ENCODE data around the gene ARHGEF2. TPM values are rescaled to one million over a fixed set of nuclear protein-coding genes. Genes with fewer than 3 reads are reported as not detected.

Gene ARHGEF2
- total RNA-seq, 1 donor from 2014 or later: 169 TPM

DNA sequence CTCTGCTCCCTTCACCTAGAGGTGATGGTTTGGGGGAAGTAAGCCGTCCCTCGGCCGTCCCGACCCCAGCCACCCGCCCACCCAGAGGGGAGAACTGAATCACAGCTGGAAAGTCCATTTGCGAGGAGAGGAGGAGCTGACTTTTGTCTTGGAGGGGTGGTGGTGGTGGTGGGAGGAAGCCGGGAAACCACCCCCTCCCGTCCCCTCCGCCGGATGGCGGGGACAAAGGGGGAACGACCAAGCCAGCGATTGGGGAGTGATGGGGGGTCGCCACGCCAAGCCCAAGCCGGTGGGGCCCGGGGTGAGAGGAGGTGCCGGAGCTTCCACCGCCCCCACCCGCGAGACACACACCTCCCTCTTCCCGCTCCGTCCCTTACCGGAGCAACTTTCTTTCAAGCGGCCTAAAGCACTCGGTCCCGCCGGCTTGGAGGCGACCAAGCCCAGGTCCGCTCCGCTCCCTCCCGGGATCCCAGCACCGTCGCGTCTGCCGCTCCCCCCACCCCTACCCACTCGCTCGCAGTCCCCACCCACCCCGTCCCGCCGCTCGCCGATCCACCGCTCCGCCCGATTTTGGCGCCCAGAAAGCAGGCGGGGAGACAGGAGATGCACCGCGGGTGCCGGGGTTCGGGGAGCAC lies 540 bp downstream of the ARHGEF2 start:
- peak overlapping the region; percentile 72 to 89 for H3K4me3 ChIP-seq
- peaks cover 0 to 4% of the 10 kb centered on the region in 2 donors for H3K36me3 ChIP-seq
- intact Hi-C loops (cut with DNase I): no loop called here
- DNase-seq (ENCODE audit: low spot score in 2 of 2): peak in 1 of 2 donors; percentile 74
- peak overlapping the region; percentile 94 to 98 for H3K27ac ChIP-seq
- TF ChIP-seq, protein P1, sequence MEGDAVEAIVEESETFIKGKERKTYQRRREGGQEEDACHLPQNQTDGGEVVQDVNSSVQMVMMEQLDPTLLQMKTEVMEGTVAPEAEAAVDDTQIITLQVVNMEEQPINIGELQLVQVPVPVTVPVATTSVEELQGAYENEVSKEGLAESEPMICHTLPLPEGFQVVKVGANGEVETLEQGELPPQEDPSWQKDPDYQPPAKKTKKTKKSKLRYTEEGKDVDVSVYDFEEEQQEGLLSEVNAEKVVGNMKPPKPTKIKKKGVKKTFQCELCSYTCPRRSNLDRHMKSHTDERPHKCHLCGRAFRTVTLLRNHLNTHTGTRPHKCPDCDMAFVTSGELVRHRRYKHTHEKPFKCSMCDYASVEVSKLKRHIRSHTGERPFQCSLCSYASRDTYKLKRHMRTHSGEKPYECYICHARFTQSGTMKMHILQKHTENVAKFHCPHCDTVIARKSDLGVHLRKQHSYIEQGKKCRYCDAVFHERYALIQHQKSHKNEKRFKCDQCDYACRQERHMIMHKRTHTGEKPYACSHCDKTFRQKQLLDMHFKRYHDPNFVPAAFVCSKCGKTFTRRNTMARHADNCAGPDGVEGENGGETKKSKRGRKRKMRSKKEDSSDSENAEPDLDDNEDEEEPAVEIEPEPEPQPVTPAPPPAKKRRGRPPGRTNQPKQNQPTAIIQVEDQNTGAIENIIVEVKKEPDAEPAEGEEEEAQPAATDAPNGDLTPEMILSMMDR (IDR thresholded peaks at IDR 0.05): no peak
- no peaks in the 10 kb centered on the region for H3K27me3 ChIP-seq
- no peaks in the 10 kb centered on the region for H3K9me3 ChIP-seq
- peaks cover 36 to 56% of the 10 kb centered on the region in 2 donors for H3K4me1 ChIP-seq

- TF ChIP-seq, protein P1 (IDR thresholded peaks at IDR 0.05): no peak
- Histone ChIP-seq H3K4me3 (peak overlapping the region; percentile 72 to 89), H3K36me3 (peaks cover 0 to 2% of the 10 kb centered on the region in 2 donors), H3K9me3 (no peaks in the 10 kb centered on the region), H3K27me3 (no peaks in the 10 kb centered on the region), H3K4me1 (peaks cover 37 to 56% of the 10 kb centered on the region in 2 donors), H3K27ac (peak overlapping the region; percentile 94 to 98)
- intact Hi-C loops (cut with DNase I): no loop called here
- DNase-seq (ENCODE audit: low spot score in 2 of 2): no peak
Observed at GRCh38 chr1:155976913-155977689, 1.2 kb downstream of the ARHGEF2 start.

DNA sequence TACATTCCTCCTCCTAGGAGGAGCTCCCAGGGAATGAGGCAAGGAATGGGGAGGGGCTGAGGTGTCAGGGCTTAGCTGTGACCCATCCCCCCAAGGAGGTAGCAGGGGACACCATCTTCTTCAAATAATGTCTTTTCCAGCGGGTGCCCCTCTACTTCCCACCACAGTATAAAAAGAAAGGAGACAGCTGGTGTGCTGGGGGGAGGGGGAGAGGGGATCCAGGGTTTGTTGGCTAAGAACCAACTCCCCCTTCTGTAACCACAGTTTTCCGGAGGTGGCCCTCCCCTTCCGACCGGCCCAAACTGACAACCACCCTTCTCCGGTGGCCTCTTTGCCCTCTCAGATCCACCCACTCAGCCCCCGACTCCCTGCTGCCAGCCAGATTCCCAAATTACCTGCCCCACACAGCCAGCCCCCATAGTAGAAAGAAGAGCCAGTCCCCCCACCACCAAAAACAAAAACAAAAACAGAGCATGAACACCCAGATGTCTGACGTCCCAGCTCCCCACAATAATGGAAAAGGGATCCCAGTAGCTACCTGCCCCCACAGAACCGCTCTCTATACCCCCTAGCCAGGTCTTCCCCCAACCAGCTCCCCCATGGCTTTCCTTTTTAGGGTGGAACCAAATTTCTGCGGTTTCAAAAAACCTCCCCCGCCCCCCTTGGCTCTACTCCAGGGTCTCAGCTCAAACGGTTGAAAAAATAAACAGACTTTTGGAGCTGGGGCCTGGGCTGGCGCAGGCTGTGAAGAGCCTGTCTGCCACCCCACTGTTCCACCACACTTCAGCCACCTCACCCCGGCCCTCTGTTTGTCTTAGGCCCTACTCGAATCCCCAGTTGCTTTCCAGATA lies 2.1 kb downstream of the ARHGEF2 start:
- H3K9me3 ChIP-seq: no peaks in the 10 kb centered on the region
- peak in 1 of 2 donors; percentile 88 for DNase-seq (ENCODE audit: low spot score in 2 of 2)
- peak overlapping the region; percentile 94 to 98 for H3K27ac ChIP-seq
- peak overlapping the region; percentile 72 to 89 for H3K4me3 ChIP-seq
- H3K36me3 ChIP-seq: no peaks in the 10 kb centered on the region
- intact Hi-C loops (cut with DNase I): no loop called here
- H3K4me1 ChIP-seq: peaks cover 38 to 56% of the 10 kb centered on the region in 2 donors
- no peaks in the 10 kb centered on the region for H3K27me3 ChIP-seq
- TF ChIP-seq, protein P1 (IDR thresholded peaks at IDR 0.05): no peak

DNA sequence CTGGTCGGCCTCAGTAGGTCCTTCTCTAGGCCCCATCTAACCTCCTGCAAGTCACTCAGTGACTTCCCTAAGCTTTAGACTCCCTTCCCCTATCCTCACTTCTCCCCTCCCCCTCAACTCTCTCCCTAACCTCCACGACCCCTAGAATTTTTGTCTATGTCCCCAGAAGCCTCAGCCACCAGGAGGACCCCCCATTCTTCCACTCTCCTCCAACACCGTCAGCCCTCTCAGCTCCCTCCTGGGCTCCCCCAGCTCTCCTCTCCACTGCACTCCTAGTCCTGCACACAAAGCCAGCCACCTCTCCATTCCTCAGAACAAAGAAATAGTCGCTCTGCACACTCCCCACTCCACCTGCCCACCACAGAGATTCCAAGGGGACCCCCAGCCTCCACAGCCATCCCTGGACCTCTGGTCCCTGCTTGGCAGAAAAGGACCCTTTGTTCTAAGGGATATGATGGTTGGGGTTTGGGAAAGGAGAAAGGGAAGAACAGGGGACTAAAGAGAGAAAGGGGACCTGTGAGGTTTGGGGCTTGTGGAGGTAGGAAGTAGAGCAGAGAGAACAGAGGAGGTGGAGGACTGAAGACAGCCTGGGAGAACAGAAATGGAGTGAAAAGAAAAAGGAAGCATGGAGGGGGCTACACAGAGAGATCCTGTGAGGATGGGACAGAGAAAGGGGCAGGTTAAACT lies 2.8 kb downstream of the ARHGEF2 start:
- H3K36me3 ChIP-seq: no peaks in the 10 kb centered on the region
- no peak for DNase-seq (ENCODE audit: low spot score in 2 of 2)
- H3K4me3 ChIP-seq: peak overlapping the region; percentile 72 to 89
- peaks cover 38 to 57% of the 10 kb centered on the region in 2 donors for H3K4me1 ChIP-seq
- no peaks in the 10 kb centered on the region for H3K27me3 ChIP-seq
- TF ChIP-seq, protein P1 (IDR thresholded peaks at IDR 0.05): no peak
- no peaks in the 10 kb centered on the region for H3K9me3 ChIP-seq
- intact Hi-C loops (cut with DNase I): no loop called here
- peak overlapping the region; percentile 94 to 98 for H3K27ac ChIP-seq

All from ascending aorta (tissue), 2 donors.